ENCODE measurements around the gene TNFRSF8. TPM values are rescaled to one million over a fixed set of nuclear protein-coding genes. Genes with fewer than 3 reads are reported as not detected.
"Not testable (repeated sequence)": the region's sequence is repeated elsewhere in the genome, so short reads cannot be mapped to it uniquely, and the experiment has no call there.

The TNFRSF8 gene
- total RNA-seq: 0.59 TPM
- long read RNA-seq, partial matches to known transcripts: 0 of 2 reads
- long read RNA-seq, other reads (novel, unspliced or antisense): 0 of 2 reads

- no peak for ATAC-seq (ENCODE audit: poor library complexity)
- intact Hi-C loops (cut with DNase I): no loop called here
- DNase-seq: no peak
Observed at GRCh38 chr1:12063141-12064072, at the start of gene TNFRSF8. Gene TNFRSF8 (plus strand): TSS chr1:12063303. CDS start chr1:12063599, 296 bp downstream.

DNA sequence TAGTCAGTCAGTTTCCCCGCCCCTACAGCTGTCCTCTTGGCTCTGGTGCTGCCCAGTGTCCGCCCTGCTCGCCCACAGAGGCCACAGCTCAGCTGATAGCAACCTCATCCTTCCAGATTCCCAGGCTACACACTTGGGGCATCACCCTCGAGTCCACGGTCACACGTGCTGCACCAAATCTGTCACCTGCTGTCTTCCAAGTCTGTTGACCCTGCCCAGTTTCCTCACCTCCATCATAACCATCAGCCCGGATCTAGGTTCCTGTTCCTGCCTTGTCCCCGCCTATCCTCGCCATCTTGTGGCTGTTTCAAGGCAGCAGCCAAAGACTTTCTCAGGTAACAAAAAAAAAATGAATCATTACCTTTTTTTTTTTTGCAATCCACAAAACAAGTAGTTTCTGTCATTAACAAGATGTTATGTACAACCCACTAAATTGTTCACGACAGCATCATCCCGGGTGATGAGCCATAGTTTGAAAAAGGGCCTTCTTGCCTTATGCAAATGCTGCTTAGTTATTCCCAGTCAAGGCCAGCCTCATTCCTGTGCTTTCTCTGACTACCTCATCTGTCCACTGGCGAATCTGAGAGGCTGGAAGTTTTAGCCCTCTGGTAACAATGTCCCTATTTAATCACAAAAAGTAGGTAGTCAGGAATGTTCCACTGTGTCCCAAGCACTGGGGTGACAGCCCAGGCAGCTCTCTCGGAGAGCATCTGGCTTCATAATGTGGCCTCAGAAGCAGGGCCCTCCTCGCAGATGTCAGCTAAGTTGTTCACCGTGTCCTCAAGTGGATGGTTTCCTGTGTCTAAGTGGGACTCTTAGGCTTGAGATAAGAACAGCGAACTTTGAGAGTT lies 48.7 kb upstream of the TNFRSF8 start:
- DNase-seq: peak; percentile 27
- peak; percentile 7 for ATAC-seq (ENCODE audit: poor library complexity)
- intact Hi-C loops (cut with DNase I): no loop called here

GRCh38 chr1:12015001-12015491 lies 48.1 kb upstream of the TNFRSF8 start:
- intact Hi-C loops (cut with DNase I): no loop called here
- no peak for ATAC-seq (ENCODE audit: poor library complexity)
- DNase-seq: peak; percentile 5

DNA sequence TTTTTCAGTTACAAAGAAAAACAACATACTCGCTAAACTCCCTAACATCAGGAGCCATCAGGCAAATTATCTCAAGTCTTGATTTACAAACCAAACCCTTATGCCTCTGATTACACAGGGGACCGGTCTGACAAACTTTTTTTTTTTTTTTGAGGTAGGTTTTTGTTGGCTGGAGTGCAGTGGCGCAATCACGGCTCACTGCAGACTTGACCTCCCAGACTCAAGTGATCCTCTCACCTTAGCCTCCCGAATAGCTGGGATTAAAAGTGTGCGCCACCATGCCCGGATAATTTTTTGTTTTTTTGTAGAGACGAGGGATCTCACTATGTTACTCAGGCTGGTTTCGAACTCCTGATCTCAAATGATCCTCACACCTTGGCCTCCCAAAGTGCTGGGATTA lies 47.6 kb upstream of the TNFRSF8 start:
- intact Hi-C loops (cut with DNase I): no loop called here
- DNase-seq (no peak), ATAC-seq (ENCODE audit: poor library complexity) (no peak)

GRCh38 chr1:12016182-12016581 lies 46.9 kb upstream of the TNFRSF8 start:
- peak; percentile 1 for DNase-seq
- no peak for ATAC-seq (ENCODE audit: poor library complexity)
- intact Hi-C loops (cut with DNase I): no loop called here

DNA sequence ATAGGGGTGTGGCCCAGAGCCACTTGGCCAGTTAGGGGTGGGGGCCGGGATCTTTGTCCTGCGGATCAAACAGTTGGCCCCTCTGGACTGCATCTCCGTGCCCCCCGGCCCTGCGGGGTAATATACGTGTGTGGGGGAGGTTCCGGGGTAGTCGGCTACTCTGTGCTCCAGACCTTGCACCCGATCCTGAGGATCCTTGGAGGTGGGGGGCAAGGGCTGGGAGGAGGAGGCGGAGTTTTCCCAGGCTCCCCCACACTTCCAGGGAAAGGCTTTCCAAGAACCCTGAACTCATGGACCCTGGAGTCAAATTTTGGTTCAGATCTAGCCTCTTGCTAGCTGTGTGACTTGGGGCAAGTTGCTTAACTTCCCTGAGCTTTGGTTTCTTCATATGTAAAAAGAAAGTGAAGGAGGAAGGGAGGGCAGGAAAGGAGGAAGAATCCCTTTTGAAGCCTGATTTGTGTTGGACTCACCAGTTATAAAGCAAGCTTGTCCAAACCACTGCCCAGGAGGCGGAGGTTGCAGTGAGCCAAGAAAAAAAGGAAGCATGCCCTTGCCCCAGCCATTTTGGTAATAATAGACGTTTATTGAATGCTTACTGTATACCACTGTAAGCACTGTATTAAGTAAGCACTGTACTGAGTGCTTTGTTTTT lies 43.1 kb upstream of the TNFRSF8 start:
- intact Hi-C loops (cut with DNase I): no loop called here
- ATAC-seq (ENCODE audit: poor library complexity) (peak; percentile 2), DNase-seq (peak; percentile 35)

DNA sequence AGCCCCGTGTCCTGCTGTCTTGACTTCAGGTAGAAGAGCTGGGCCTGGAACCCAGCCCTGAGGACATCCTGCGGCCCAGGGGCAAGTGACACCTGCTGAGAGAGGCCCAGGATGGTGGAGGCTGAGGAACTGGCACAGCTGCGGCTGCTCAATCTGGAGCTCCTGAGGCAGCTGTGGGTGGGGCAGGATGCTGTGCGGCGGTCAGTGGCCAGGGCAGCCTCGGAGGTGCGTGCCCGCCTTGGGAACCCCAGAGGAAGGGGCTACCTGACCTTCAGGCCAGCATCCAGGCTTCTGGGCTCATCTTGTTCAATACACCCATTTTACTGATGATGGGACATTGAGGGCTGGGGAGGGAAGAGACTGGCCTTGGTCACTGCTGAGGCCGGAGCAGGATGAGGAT lies 41.5 kb upstream of the TNFRSF8 start:
- intact Hi-C loops (cut with DNase I): no loop called here
- ATAC-seq (ENCODE audit: poor library complexity) (no peak), DNase-seq (peak; percentile 34)

- no peak for ATAC-seq (ENCODE audit: poor library complexity)
- peak; percentile 34 for DNase-seq
- intact Hi-C loops (cut with DNase I): no loop called here
Observed at GRCh38 chr1:12022036-12022435, 41.1 kb upstream of the TNFRSF8 start.

DNA sequence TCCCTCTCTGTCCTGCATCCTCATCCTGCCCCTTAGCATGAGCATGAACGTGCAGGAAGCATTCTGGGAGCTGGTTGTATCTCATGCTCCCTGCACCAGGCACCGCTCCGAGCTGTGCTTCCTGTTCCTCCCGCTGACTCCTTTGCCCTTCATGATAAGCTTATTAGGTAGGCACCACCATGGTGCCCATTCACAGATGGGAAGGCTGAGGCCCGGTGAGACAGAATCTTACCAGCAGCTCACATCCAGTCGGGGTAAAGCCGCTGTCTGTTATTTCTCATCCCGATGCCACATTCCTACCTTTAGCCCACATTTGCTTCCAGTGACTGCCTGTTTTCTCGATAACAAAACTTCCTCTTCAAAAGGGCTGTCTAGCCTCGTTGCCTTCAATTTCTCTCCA lies 36.5 kb upstream of the TNFRSF8 start:
- intact Hi-C loops (cut with DNase I): no loop called here
- no peak for ATAC-seq (ENCODE audit: poor library complexity)

DNA sequence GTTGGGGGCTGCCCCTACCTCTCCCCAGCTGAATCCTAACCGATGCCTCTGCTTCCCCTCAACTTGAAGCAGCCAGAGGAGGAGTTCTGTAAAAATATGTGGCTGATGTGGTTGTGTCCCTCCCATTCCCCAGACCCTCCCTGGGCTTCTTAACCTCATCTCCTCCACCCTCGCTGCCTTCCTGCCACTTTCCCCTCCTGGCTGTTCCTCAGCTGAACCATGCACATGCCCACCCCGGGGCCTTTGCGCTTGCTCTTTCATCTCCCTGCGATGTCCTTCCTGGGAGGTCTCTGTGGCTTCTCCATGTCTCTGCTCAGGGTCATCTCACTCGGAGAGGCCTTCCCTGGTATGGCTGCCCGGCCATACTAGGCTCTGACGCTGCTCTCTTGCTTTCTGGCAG lies 34.9 kb upstream of the TNFRSF8 start:
- intact Hi-C loops (cut with DNase I): no loop called here
- ATAC-seq (ENCODE audit: poor library complexity): no peak
- no peak for DNase-seq

More for the DNA sequence above, 36.5 kb upstream of the TNFRSF8 start:
- peak; percentile 29 for DNase-seq

DNA sequence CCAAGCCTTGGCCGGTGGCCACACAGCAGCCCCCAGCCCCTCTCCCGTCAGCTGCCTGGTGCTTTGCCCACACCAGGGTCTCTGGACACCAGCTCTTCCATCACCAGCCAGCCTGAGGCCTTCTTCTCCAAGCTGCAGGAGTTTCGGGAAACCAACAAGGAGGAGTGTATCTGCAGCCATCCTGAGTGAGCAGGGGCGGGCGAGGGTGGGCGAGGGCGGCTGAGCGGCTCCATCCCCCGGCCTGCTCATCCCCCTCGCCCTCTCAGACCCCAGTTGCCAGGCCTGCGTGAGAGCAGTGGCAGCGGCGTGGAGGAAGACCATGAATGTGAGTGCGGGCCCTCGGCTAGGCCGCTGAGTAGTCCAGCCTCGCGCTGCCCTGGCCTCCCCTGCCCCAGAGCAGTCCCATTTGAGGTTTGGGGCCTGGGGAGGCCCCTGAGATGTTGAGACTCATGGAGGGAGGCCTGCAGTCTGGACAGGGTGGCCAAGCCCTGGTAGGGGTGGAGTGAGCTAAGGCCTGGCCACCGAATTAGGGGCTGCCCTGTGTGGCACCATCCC lies 34.1 kb upstream of the TNFRSF8 start:
- intact Hi-C loops (cut with DNase I): no loop called here
- DNase-seq (no peak), ATAC-seq (ENCODE audit: poor library complexity) (no peak)

- intact Hi-C loops (cut with DNase I): no loop called here
- DNase-seq (no peak), ATAC-seq (ENCODE audit: poor library complexity) (no peak)
Observed at GRCh38 chr1:12029720-12030339, 33.3 kb upstream of the TNFRSF8 start.

DNA sequence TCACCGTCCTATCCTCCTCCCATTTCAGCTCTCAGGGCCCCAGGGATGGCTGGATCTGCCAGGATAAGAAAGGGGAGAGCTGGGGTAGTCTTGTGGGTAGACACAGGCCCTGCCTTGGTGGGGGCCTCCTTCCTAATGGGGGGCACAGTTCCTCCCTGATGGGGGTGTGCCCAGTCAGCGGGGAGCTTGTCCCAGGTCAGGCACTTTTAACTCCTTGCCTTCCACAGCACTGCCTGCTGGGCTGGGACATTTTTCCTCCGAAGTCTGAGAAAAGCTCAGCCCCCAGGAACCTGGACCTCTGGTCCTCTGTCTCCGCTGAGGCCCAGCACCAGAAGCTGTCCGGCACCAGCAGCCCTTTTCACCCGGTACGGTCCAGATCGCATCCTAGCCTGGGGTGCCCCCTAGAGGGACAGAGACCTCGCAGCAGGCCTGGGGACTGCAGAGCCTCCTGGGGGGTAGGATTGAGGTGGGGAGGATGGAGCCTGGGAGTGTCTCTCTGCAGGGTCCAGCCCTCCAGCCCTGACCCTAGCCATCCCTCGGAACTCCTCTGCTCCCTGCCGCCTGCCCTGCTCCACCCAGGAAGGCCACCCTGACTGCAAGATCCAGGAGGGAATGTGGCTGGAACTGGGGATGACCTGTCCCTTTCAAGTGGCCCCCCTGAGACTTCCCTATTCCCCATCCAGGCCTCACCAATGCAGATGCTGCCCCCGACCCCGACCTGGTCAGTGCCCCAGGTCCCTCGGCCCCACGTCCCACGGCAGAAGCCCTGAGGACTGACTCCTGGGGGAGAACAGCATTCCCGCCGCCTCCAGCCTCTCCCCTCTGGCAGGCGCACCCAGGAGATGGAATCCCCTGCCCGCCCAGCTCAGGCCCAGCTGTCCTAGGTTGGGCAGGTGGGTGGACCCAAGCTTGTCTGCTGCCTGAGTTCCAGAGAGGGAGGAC lies 31.8 kb upstream of the TNFRSF8 start:
- DNase-seq: peak; percentile 54
- peak; percentile 78 for ATAC-seq (ENCODE audit: poor library complexity)
- intact Hi-C loops (cut with DNase I): no loop called here

DNA sequence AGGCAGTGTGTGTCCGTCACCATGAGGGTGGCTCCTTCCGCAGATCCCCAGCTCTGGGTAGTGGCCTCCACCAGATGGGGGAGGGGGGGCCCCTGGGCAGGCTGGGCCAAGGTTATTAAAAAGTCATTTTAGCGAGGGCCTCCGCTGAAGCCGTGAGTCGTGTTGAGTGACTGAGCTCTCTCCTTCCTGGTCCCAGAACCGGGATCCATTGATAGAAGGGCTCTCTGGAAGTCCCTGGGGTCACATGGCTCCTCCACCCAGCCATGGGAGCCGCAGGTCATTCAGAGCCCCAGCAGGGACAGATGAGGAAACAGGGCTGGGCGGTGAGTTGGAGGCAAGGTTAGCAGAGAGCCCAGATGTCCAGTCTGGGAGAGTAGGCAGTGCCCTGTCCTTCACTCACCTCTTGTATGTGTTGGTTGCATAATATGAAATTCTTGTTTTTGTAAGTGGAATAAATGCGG lies 30.9 kb upstream of the TNFRSF8 start:
- intact Hi-C loops (cut with DNase I): no loop called here

DNA sequence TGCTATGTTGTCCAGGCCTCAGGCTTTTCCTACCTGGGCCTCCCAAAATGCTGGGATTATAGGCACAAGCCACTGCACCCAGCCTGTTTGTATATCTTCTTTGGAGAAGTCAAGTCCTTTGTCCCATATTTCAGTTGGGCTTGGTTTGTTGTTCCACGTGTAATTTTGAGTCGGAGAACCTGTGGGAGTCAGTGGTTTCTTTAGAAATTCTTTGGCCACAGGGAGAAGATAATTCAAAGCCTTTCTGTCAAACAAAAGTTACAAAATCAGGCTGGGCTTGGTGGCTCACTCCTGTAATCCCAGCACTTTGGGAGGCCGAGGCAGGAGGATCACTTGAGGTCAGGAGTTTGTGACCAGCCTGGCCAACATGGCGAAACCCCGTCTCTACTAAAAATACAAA lies 29.7 kb upstream of the TNFRSF8 start:
- not testable (repeated sequence) for ATAC-seq (ENCODE audit: poor library complexity)

More for the DNA sequence above, 30.9 kb upstream of the TNFRSF8 start:
- DNase-seq (no peak), ATAC-seq (ENCODE audit: poor library complexity) (no peak)

DNA sequence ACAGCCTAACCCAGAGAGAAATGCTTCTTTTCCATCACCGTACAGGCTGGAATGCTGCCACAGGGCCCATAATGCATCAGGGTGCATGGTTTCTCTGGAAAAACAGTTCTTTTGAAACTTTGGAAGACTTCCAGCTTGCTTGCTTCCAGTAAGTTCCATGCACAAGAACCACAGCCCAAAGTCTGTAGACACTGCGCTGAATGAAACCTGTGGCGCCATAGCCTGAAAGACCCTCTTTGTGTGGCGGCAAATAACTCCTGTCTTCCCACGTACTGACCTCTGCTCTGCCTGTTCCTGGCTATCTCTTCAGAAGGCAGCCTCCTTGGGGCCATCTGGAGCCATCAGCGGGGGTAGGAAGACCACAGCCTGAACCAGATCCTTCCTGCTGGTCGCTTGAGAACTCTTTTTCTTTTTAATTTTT lies 28.7 kb upstream of the TNFRSF8 start:
- DNase-seq (peak; percentile 60), ATAC-seq (ENCODE audit: poor library complexity) (no peak)
- intact Hi-C loops (cut with DNase I): no loop called here

More for the DNA sequence above, 29.7 kb upstream of the TNFRSF8 start:
- intact Hi-C loops (cut with DNase I); DNase-seq: not testable (repeated sequence)

DNA sequence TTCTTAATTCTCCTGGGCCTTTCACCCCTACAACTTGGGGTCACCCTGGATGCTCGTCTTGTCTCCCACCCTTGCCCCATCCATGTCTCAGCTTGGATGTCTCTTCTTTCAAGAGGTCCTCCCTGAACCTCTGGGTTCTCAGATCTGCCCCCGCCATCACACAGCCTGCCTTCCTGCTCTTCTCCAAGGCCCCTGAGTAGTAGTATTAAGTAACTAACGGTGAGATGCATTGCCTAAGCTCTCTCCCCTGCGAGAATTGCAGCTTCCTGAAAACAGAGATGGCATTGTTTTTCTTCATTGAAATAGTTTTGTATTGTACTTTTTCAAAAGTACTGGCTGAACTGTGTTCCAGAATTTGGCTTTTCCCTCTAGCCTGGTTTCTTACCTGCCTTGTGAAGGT lies 27.8 kb upstream of the TNFRSF8 start:
- no peak for DNase-seq
- no peak for ATAC-seq (ENCODE audit: poor library complexity)
- intact Hi-C loops (cut with DNase I): no loop called here
